ENCODE measurements around the gene MYL12A.
"Not testable (repeated sequence)": the region's sequence is repeated elsewhere in the genome, so short reads cannot be mapped to it uniquely, and the experiment has no call there.

The MYL12A gene

DNA sequence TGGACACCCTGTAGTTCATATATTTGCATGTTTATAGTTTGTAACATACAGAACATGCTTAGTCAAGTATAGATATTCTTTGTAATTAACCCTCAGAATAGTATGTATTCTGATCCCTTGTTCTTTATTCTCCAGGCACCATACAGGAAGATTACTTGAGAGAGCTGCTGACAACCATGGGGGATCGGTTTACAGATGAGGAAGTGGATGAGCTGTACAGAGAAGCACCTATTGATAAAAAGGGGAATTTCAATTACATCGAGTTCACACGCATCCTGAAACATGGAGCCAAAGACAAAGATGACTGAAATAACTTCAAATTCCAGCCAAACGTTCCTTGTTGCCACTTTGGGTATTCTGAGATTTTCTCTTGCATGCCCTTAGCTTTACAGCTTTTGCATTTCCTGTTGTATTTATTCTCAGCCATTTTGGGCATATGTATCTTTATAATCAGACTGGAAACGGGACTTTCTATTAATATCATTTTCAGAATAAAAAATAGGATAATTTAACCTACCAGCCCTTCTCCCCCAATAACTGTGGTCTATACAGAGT is 8.1 kb downstream of the MYL12A start:
- DNase-seq (ENCODE audit: low read depth): no peak

DNA sequence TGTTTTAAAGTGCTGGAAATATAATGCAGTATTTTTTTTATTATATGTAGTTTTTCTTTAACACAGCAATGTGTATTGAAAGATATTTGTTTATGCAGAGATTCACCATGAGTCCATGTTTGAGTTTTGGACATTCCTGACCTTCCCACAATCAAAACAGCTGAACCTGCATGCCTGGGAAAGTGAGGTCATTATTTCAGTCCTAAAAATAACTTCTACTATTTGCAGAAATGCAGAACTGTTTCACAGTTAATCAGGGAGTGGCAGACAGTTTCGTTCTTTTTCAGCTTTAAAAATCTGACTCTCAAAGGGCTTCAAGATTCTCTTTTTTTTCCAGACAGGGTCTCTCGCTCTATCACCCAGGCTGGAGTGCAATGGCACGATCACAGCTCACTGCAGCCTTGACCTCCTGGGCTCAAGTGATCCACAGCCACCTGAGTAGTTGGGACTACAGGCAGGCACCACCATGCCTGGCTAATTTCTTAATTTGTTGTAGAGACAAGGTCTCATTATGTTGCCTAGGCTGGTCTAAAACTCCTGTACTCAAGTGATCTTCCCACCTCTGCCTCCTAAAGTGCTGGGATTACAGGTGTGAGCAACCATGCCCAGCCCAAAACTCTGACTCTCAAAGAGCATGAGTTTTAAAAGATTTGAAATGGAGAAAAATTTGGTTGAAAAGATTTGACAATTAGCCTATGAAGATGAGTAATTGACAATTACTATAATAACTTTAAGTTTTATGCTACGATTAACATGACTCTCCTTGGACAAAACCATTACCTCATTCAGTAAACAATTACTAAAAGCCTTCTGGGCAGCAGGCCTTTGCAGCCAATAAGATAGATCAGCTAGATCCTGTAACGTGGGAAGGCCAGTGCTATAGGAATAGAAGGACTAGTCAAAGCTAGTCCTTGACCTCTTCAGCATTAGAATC is 9.4 kb downstream of the MYL12A start:
- no peak for DNase-seq (ENCODE audit: low read depth)

DNA sequence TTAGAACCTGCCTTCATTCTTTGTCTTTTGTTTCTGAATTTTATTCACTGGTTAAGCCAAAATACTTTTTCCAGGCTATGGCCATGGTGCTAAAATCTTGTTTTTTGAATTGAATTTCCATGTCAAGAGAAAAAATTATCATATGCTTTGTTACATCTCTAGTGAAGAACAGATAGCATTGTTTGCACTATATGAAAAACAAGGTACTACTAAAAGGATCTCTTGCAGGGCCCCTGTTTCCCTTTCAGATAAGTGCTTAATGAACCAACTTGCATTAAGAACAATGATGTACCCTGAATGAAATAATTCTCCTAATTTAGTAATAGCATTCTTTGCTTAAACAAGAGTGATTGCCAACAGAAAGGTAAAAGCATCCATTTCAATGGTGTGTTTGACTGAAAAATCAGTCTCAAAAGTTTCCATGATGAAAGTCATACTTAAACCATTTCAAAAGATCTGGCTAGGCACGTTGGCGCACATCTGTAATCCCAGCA is 10.1 kb downstream of the MYL12A start:
- no peak for DNase-seq (ENCODE audit: low read depth)

DNA sequence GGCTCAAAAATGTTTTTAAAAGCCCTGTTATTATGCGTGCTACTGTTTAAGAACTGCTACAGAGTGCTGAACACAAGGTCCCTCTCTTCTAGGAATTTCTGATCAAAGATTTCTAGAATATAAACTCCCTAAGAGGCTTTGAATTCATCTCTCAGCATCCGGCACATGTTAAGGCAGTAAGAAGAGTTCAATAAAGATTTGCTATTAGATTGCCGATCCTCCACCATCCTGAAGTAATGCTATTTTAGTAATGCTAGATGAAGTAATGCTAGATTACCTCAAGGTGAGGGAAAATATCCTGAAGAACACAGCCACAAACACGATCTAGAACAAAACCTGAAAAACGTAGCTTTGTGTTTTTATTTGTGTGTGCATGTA is 13.4 kb downstream of the MYL12A start:
- no peak for DNase-seq (ENCODE audit: low read depth)

DNA sequence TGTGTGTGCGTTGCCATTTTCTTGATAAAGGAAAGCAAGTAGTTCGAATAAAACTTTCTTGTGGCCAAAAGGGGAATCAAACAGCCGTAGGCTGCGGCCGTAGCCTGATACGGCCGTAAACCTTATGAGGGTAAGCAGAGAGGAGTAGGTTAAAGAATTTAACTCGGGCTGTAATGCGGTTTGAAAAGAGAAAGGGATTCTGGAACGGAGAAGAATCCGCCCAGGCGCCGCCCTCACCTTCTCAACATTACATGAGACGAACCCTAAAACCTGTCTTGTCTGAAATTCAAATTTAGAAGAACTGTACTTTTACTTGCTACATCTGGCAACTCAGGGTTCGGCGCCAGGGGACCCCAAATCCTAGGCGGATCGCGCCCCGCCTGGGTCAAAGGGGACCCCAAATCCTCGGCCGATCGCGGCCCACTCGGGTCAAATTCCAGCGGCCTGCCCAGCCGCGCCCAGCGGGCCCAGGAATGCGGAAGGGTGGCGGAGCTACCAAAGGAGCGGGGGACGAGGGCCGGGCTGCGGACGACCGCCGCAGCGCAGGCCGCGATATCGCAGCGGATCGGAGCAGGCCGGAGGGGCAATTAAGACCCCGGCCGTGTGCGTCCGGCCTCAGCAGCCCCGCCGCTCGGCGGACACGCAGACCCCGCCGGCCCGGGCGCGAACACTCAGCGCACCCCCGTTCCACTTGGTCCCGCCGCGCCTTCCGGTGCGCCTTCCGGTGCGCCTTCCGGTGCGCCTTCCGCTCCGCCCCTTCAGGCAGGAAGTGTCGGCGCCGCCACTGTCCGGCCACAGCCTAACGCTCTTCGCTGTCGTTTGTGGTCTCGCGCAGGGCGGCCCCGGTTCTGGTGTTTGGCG is 14.0 kb downstream of the MYL12A start, which contains the start of gene MYL12B:
TSS of gene MYL12B (plus strand) at position 761 of the 861 bp plus-strand sequence. CDS start 10,766 bp downstream, outside the sequence.
- DNase-seq (ENCODE audit: low read depth): peak; percentile 64

DNA sequence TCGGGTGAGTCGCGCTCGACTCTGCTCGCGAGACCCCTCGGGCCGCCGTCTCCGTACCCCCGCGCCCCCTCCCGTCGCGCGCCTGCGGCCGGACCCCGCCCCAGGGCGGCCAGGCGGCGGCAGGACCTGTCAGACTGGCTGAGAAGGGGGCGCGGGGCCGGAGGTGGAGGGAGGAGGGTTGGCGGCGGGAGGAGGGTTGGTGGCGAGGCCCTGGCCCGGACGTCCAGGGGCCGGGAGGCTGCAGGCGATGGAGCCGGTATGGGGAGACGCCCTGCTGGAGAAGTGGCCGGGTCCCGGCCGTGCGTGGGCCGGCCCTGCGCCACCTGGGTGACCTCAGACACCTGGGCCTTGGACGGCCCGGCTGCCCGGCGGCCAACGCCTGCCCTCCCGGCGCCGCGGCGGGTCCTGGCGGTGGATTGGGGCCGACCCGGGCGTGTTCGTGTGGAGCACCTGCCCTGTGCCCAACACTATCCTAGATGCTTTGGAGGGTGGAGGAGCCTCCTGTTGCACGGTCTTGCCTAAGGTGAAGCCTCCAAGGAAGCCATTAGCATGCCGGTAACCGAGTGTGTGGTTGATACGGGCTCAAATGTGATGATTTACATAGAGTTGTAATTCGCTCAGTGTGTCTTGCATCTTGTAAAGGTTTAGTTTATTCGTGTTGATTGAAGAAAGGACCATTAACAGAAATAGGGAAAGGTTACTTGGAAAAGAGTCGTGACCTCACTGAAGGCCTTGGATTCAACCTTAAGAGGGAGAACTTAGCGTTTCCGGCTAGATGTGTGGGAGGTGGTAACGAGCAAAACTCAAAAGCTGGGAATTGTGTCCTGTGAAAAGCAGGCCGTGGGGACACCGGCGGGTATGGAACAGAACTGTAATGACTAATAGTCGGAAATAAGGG is 14.9 kb downstream of the MYL12A start:
- DNase-seq (ENCODE audit: low read depth): no peak

DNA sequence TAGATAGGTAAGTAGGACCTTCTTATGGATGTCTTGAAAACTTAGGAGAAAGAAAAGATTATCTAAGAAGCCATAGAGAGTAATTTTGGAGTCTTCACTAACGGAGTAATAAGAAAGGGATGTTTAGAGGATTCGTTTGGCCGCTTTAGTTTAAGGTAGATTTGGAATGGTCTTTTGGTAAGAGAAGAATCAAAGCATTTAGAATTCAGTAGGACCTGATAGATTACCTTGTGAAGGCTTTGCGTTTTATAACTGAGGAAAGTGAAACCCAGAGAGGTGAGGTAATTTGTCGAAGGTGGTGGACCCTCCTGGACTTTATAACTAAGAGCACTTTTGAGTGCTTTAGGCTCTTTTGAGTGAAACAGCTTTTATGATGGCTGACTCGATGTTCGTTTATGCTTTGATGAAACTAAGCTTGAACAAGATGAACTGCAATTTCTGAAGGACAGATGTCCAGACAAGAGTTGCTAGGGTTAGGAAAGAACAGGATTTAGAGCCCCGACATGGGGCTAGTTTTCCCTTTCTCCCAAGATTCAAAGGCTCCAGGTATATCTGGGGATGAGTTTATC is 15.6 kb downstream of the MYL12A start:
- no peak for DNase-seq (ENCODE audit: low read depth)

DNA sequence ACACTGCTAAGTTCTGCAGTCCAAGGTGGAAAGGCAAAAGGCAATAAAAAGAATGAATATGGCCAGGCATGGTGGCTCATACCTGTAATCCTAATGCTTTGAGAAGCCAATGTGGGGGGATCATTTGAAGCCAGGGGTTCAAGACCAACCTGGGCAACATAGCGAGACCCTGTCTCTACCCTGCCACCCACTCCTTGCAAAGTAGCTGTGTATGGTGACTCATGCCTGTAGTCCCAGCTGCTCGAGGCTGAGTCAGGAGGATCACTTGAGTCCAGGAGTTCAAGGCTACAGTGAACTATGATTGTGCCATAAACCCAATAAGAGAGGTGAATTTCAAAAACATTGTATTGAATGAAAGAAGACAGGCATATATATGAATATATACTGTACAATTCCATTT is 16.8 kb downstream of the MYL12A start:
- no peak for DNase-seq (ENCODE audit: low read depth)

DNA sequence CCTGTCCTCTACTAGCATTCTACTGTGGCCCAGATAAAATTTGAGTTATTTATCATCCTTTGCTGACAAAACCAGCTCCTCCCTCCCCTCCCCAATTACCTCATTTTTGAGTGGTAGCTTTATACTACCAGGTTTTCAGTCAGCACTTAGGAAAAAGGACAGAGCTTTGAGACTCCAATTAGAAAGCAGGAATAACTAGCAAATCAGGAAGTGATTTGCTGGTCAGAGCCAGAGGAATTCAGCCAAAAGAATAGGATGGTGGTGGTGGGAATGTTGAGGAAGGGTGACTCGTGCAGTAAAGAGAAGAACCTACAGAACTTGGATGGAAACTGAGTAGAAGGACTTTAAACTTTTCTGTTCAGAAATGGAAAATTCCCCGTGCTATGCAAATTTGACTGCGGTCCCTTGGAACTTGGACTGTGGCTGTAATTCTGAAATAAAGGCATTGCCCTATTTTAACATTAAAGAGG is 18.0 kb downstream of the MYL12A start:
- no peak for DNase-seq (ENCODE audit: low read depth)

DNA sequence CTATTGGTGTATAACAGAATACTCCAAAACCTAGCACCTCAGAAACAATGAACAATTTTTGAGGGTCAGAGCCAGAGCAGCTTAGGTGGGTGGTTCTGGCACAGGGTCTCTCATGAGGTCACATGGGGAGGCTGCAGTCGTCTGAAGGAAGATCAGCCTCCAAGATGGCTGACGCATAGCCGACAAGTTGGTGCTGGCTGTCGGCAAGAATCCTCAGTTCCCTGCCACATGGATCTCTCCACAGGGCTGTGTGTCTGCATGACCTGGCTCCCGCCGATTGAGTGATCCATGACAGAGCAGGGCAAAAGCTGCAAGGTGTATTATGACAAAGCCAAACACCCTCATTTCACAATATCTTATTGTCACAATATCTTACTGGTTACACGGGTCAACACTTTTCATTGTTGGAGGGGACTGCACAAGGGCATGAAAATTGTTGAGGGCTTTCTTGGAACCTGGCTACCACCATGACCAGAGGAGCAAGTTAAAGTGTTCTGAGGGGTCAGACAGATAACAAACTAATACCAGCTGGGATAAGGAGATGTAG is 18.5 kb downstream of the MYL12A start:
- no peak for DNase-seq (ENCODE audit: low read depth)

DNA sequence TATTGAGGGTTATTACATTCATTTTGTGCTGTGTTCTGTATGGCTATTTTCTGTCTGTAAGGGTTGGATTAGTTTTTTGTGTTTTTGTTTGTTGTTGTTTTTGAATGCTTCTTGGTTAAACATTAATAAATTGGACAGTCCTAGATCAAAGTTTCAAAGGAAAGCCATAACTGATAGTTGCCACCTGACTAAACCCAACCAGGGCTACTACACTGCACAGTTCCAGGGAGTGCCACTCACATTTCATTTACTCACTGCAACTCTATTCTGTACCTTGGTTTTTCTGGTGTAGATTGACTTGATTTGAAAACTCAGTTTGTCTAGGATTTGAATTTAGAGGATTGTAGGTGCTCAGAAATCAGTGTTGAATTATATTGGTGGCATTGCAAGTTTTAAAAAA is 20.7 kb downstream of the MYL12A start:
- DNase-seq (ENCODE audit: low read depth): no peak

DNA sequence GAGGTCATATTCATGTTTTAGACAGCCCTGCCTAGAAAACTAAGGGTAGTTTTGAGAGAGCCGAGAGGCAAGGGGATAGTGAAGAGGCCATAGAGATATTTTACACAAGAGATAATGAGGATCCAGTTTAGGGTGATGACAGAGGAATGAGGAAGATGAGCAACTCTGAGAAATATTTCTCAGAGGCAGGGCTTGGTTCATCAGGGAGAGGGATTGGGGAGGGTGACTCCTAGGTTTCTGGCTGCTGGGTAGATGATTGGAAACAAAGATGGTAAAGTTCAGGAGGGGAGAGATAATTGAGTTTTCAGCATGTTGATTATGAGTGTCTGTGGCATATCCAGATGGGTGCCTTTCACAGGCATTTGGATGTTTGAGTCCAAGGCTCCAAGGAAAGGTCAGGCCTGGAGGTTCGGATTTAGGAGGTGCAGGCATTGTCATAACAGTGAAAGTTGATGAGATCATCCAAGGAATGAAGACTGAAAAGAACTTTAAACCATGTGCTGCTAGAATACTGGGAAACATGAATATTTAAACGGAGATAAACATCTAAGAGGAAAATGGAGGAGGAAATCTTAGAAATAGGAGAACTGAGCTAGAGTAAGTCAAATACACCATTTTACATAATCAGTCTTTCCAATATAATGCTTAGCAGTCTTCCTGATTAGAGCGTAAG is 21.8 kb downstream of the MYL12A start:
- no peak for DNase-seq (ENCODE audit: low read depth)

DNA sequence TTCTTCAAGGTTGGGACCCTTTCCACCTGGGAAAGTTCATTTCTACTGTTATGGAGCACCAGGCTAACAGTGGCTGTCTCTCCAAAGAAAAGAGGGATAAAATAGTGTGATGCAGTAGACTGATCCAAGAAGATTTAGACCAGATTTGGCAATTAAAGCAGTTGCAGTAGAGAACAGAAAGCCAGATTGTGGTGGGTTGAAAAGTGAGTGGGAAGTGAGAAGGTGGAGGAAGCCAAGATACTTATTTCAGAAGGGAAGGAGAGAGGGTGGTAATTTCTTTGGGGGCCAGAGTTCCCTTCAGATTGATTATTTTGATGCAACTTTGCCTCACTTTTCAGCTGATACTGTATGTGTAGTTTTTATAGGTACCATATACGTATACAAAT is 22.3 kb downstream of the MYL12A start:
- DNase-seq (ENCODE audit: low read depth): no peak

DNA sequence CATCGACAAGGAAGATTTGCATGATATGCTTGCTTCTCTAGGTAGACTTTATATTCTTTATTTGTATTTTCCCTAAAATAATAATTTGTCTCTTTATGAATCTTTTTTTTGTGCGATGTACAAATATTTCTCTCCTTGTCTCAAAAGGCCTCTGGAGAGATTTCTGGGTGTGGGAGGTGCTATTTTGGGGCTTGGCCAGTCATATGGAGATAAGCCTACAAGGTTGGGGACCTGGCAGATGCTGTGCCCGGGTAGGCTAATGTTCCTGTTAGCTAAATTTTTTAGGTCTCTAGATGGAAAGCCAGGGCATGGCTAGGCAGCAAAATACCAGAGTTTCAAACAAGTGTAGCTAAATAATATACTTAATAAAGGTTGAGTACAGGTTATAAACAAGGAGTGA is 25.4 kb downstream of the MYL12A start:
- DNase-seq (ENCODE audit: low read depth): no peak

DNA sequence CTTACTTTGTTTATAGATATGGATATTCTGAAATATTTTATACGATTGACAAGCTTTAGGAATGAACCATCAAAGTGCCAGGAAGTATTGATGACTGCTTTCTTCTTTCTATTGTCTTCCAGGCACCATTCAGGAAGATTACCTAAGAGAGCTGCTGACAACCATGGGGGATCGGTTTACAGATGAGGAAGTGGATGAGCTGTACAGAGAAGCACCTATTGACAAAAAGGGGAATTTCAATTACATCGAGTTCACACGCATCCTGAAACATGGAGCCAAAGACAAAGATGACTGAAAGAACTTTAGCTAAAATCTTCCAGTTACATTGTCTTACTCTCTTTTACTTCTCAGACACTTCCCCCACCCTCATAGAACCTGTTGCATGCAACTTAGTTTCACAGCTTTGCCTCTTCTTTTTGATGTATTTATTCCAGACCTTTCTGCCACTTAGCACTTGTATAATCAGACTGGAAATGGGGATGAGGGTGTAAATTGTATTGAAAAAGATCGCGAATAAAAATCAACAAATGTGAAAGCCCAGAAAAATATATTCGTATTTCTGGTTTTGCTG is 30.1 kb downstream of the MYL12A start:
- DNase-seq (ENCODE audit: low read depth): not testable (repeated sequence)

DNA sequence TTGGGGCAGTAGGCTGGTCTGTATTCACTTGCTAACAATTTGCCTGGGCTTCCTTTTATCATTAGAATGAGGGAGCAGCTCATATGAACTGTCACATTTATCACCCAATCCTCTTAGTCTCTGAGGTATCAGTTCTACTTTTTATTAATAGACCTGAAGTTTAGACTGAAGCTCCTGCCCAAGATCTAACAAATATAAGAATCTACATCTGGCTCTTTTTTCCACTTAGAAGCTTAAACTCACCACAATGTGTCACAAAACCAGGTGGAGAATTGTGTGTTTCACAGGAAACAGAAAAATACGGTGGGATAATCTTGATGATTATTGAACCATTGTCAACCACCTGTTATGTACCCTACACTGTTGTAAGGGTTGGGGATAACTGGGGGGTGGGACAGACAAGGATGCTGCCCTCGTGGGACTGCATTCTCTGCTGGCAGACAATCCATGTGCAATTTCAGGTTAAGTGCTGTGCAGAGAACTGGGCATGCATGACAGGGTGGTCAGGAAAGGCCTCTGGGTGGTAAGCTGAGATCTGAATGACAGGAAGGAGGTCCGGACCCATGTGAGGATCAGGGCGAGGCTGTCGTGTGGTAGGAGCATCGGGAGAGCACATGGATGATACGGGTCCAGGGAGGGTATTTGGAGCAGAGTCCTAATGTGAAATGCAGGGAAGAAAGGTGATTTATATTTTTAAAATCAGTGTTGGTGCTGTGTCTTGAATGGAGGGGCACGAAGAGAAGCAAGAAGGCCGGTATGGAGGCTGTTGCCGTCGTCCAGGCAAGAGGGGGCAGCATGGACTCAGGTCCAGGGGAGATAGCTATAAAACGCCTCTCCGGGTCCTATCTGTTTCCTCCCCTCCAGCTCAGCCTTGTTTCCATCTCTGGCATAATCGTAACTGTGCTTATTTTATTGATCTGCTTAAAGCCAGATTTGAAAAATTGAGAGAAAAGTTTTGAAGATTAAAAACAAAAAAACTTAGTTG is 31.9 kb downstream of the MYL12A start:
- no peak for DNase-seq (ENCODE audit: low read depth)

DNA sequence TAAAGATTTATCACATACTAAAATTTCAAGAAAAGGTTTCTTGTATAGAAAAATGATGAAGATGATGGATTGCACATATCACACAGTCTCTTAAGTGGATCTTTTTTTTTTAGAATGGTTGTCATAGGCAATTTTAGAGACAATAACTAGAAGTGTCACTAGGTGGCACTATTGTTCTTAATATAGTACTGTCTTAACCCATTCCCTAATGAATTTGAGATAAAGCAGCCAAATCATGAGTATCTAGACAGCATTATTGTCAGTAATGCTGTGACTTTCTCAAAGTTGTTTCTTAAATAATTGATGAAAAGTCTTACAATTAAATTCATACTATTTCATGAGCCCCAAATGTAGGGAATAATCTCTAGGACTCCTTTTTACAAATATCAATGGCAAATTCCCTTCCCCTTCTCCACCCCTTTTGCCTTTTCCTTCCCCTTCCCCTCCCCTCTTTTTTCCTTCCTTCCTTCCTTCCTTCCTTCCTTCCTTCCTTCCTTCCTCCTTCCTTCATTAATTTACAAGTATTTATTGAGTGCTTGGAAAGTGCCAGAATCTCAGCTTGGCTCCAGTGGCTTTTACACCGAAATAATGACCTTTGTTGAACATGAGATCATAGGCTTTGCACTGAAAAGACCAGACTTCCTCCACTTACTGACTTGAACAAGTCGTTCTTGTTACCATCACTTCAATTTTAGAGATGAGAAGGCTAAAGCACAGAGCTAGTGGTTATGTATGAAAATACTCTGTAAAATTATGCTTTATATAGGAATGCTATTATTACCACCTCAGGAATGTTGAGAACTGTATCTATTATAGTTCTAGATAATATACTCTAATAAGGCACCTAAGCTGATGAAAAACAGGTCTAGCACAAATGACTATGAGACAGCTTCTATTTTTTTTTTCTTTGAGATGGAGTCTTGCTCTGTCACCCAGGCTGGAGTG is 34.1 kb downstream of the MYL12A start:
- no peak for DNase-seq (ENCODE audit: low read depth)

All from activated gamma-delta T cell treated with anti-CD3 and anti-CD28 coated beads, Interleukin-2, amount 50 U/mL, for 16 hours (primary cell).